Right lobe of liver (tissue), 4 donors: ENCODE data around the gene RPTOR.

ENCODE experiments used
- POLR2A ChIP-seq: fragments of 450-650 bp; IDR thresholded peaks from one replicate; pipeline ENCODE4 v1.6.1; 2017; ENCODE audit warnings: antibody characterized with exemption, mild to moderate bottlenecking
- TF ChIP-seq, protein P1 (sequence below), 4 donors: fragments of 200-600 bp in 3 of 4; fragments of 450-650 bp in 1 of 4; IDR thresholded peaks; one replicate each; pipeline versions ENCODE4 v1.5.1 to v1.8.0; 2016 to 2022; ENCODE audit warnings: antibody characterized with exemption in 4 of 4, mild to moderate bottlenecking in 2 of 4
- donor health status: DM: no; HTN: no; CAD: no.
- donor health status: DM: no; HTN: no; CAD: no.
- donor health status: DM: no; HTN: yes; CAD: no.

DNA sequence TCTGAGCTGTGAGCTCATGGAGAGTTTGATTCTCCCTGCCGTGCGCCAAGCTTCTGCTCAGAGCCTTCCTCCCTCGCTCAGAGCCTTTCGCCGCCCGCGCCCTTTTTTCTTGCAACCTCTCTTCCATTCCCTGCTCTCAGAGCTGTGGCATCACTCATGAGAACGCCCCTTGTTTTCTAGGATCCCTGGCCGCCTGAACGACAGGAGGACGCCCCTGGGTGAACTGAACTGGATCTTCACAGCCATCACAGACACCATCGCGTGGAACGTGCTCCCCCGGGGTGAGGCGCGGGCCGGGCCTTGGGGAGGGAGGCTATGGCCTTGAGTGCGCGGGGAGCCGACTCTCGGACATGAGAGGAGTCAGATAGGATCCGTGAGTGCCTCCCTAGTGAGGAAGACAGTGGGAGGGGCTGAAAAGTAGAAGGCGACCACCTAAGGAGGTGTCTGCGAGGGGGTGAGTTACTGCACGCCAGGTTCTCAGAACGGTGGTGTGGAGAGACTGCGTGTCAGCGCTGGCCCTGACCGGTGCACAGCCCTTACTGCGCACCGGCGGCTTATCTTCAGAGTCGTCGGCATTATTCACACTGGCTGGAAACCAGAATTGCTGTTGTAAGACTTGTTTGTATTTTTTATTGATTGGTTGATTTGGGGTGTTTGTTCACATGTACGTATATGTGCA is 277.5 kb downstream of the RPTOR start:
- TF ChIP-seq, protein P1, sequence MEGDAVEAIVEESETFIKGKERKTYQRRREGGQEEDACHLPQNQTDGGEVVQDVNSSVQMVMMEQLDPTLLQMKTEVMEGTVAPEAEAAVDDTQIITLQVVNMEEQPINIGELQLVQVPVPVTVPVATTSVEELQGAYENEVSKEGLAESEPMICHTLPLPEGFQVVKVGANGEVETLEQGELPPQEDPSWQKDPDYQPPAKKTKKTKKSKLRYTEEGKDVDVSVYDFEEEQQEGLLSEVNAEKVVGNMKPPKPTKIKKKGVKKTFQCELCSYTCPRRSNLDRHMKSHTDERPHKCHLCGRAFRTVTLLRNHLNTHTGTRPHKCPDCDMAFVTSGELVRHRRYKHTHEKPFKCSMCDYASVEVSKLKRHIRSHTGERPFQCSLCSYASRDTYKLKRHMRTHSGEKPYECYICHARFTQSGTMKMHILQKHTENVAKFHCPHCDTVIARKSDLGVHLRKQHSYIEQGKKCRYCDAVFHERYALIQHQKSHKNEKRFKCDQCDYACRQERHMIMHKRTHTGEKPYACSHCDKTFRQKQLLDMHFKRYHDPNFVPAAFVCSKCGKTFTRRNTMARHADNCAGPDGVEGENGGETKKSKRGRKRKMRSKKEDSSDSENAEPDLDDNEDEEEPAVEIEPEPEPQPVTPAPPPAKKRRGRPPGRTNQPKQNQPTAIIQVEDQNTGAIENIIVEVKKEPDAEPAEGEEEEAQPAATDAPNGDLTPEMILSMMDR (IDR thresholded peaks at IDR 0.05) = no peak
- no peak for TF ChIP-seq POLR2A
